ENCODE data around the gene ONECUT3.

- TF ChIP-seq CTCF (IDR thresholded peaks at IDR 0.05), result no peak
- peak; percentile 87 for TF ChIP-seq EZH2phosphoT487 (IDR thresholded peaks at IDR 0.05)
- TF ChIP-seq EZH2 (IDR thresholded peaks at IDR 0.05), result peak; percentile 93
These were observed 22.8 kb downstream of the ONECUT3 start for GRCh38 chr19:1775951-1776605.
